Muscle of back (tissue), 13 donors: ENCODE measurements around the gene ABHD14A. TPM values are rescaled to one million over a fixed set of nuclear protein-coding genes. Genes with fewer than 3 reads are reported as not detected.
"Not testable (repeated sequence)": the region's sequence is repeated elsewhere in the genome, so short reads cannot be mapped to it uniquely, and the experiment has no call there.

Experiments
- DNase-seq, 3 donors: peaks; one replicate each; pipeline versions ENCODE4 v3.0.0 to v3.0.0-alpha.2; 2013
- long read RNA-seq, 9 donors: transcript quantifications; one replicate each; lab custom pipeline, GENCODE V29; 2026
- polyA plus RNA-seq, 10 donors: library from polyadenylated mRNA; unstranded; fragments of 120-200 nt; gene quantifications; one replicate each; pipeline ENCODE4 v1.2.1, GENCODE V29; 2013; ENCODE audit not compliant: insufficient read length in 10 of 10

ABHD14A gene
- polyA plus RNA-seq, result 10 to 100 TPM; 10.3 to 18.5 (median 12.1) TPM
- long read RNA-seq, donor 1, partial matches to known transcripts, result 0 of 3 reads
- long read RNA-seq, donor 1, other reads (novel, unspliced or antisense), result 0 of 3 reads
- long read RNA-seq, donor 2, transcript ABHD14A-201 (5 exons, 1,062 nt), result major isoform, 7 of 9 reads
- long read RNA-seq, donor 2, partial matches to known transcripts, result 0 of 9 reads
- long read RNA-seq, donor 2, other reads (novel, unspliced or antisense), result 0 of 9 reads
- long read RNA-seq, donor 3, result 0 reads
- long read RNA-seq, donor 4, partial matches to known transcripts, result 0 of 4 reads
- long read RNA-seq, donor 4, other reads (novel, unspliced or antisense), result 0 of 4 reads
- long read RNA-seq, donor 5, transcript ABHD14A-201 (5 exons, 1,062 nt), result major isoform, 13 of 13 reads
- long read RNA-seq, donor 5, partial matches to known transcripts, result 0 of 13 reads
- long read RNA-seq, donor 5, other reads (novel, unspliced or antisense), result 0 of 13 reads
- long read RNA-seq, donor 6, transcript ABHD14A-201 (5 exons, 1,062 nt), result major isoform, 11 of 11 reads
- long read RNA-seq, donor 6, partial matches to known transcripts, result 0 of 11 reads
- long read RNA-seq, donor 6, other reads (novel, unspliced or antisense), result 0 of 11 reads
- long read RNA-seq, donor 7, partial matches to known transcripts, result 0 of 3 reads
- long read RNA-seq, donor 7, other reads (novel, unspliced or antisense), result 0 of 3 reads
- long read RNA-seq, donor 8, transcript ABHD14A-201 (5 exons, 1,062 nt), result major isoform, 6 of 6 reads
- long read RNA-seq, donor 8, partial matches to known transcripts, result 0 of 6 reads
- long read RNA-seq, donor 8, other reads (novel, unspliced or antisense), result 0 of 6 reads
- long read RNA-seq, donor 9, result 0 reads

GRCh38 chr3:51974963-51975851, at the start of gene ABHD14A:
Gene ABHD14A (plus strand): TSS chr3:51975064. CDS start chr3:51975136, 72 bp downstream.
- DNase-seq, result peak in 2 of 3 donors; percentile 85 to 91

GRCh38 chr3:51927061-51927977, 47.5 kb upstream of the ABHD14A start:
- no peak for DNase-seq

GRCh38 chr3:51928438-51928837, 46.4 kb upstream of the ABHD14A start:
- no peak for DNase-seq

DNA sequence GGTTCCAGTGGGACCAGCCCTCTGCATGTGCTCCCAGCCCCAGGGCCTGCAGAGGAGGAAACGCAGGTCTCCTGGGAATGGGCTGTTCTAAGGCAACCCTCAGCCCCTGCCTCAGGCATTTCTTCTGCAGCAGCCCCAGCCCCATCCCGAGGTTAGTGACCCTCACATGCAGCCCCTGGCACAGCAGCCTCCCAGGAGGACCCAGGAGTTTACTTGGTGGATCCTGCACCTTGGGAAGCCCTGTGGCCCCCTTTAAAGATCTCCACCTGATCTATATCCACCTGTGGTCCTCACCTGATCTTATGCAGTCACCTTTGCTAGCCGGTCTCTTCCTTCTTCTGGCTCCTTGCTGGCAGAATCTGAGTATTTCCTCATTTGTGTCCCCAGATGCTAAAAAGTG, 45.9 kb upstream of the ABHD14A start:
- not testable (repeated sequence) for DNase-seq

DNA sequence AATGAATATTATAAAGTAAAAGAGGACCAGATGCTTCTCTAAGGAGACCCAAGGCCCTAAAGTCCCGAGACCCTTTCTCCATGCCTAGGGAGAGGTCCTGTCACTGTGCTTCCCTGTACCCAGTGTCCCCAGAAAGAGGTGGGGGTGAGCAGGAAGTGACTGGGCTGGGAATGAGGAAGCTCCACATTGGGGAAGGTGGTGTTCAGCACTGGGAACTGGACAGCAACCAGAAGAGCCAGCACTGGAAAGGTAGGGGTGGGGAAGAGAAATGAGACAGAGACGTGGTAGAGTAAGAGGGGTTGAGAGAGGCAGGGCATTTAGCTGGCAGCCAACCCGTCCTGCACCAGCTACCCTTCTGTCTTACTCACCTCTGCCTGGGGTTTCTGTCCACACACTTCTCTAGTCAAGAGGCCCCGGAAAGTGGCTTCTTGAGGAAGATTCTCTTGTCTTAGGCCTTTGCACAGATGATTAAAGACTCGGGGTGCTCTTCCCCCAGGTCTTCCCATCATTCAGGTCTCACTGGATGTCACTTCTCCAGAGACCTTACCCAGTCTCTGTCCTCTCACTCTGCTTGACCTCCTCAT, 45.4 kb upstream of the ABHD14A start:
- no peak for DNase-seq

DNA sequence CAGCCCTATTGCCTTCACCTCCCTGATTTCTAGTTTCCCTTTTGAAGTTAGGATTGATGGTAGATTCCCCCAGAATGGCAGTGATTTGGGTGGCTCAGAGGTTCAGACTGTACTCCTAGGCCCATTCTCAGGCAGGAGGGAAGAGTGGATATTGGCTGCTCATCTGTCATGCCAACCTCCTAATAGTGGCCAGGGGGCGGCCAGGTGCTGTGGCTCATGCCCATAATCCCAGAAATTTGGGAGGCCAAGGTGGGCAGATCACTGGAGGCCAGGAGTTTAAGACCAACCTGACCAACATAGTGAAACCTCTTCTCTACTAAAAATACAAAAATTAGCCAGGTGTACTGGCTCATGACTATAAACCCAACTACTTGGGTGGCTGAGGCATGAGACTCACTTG, 44.4 kb upstream of the ABHD14A start:
- no peak for DNase-seq

DNA sequence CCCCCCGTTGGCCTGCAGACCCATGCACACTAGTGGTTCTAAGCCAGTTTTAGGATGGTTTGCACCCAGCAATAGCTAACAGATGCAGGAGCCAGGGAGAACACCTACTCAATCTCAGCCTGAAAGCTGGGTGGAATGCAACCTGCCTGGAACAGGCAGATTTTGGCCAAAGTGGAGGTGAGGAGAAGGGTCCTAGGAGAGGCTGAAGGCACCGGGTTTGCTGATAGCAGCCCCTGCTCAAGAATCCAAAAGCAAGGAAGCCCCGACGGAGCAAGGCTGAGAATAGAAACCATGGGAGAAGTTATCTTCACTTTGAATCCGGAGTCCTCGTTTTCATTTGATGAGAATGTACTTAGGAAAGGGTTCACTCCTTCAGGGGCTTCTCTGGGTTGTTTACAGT, 43.1 kb upstream of the ABHD14A start:
- DNase-seq, result no peak

DNA sequence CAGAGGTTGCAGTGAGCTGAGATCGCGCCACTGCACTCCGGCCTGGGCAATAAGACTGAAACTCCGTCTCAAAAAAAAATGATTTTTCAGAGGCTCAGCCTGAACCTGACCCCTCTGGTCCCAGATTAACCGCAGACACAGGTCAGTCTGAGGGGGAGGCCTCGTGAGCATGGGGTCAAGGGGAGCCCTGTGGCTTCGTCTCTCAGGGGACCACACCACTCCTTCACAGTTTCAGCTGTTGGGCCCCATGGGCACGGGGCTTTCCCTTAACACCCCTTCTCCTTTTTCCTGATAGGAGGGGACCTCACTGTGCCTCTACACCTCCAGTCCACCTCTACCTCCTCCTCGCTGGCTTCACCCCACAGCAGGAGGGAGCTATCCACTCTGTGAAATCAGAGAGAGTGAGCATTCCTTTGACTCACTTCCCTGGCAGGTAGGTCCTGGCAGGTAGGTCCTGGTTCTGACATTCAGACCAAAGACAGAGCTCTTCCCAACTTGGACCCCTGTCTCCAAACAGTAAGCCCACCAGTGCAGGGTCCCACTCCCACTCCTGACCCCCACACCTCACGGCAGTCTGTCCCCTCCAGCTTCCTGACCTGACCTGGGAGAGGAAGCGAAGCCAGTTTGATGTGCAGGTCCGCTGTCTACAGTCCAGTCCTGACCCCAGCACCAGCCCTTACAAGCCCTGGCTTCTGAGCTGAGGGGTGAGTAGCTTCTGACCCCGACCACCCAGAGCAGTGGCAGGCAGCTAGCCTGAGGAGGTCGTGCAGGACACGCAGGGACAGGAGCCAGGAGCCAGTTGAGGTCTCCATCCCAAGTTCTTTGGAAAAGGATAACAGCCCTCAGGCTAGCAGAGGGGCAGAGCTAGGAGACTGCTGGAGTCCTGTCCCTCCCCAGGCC, 42.1 kb upstream of the ABHD14A start:
- DNase-seq, result no peak

DNA sequence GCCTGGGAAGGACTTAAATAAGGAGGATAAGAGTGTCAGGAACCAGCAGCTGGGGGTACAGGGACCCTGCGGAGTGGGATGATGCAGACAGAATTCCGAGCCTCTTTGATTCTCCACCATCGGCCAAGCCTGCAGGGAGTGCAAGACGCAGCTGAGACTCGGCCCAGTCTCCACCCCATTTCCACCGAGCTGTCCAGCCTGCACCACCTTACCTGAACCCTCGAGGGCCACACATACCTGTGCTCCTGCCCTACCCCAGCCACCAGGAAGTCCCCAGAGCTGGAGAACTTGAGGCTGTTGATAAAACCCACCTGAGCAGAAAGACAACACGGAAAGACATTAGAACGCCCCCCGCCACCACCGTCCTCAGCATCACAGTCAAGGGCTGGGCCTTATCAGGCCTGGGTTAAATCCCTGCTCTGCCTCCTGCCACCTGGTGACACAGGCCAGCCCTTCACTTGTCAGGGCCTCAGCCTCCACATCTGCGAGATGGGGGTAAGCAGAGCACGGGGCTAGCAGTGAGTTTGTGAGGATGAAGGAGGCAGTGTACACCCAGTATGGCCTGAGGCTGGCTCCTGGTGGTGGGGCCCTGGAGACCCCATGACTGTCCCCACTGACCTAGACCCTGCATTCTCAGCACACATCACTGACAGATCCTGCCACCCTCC, 41.3 kb upstream of the ABHD14A start:
- no peak for DNase-seq

GRCh38 chr3:51934139-51934850, 40.6 kb upstream of the ABHD14A start:
- DNase-seq, result no peak

GRCh38 chr3:51934991-51935885, 39.6 kb upstream of the ABHD14A start:
- DNase-seq, result no peak

DNA sequence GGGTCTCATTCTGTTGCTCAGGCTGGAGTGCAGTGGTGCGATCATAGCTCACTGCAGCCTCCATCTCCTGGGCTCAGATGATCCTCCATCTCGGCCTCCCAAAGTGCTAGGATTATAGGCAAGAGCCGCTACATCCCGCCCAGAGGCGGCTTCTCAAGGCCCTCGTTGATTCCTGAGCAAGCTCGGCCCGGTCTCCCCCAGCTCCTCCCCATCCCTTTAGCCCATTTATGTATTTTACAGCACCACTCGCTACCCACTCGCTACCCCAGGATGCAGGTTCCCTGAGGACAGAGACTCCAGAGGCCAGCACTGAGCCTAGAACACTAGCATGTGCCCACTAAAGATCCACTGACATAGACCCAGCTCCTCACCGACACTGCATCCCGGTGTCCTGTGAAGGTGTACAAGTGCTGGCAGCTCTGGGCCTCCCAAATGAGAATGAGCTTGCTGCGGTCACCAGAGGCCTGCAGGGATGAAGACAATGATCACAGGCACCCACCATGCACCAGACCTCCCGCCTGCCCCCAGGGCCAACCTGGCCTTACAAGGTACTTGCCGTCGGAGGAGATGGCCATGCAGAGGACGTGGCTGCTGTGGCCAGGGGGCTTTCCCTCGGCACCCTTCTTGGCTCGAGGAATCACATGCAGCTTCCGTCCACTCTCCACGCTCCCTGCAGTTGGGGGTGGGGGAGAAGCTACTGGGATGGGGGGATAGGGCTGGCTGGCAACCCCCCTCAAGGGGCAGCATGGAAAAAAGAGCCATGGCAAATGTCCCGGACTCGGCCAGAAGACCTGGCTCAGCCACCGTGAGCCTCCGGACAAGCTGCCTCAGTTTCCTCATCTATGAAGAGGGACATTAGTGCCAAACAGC, 38.7 kb upstream of the ABHD14A start:
- no peak for DNase-seq

DNA sequence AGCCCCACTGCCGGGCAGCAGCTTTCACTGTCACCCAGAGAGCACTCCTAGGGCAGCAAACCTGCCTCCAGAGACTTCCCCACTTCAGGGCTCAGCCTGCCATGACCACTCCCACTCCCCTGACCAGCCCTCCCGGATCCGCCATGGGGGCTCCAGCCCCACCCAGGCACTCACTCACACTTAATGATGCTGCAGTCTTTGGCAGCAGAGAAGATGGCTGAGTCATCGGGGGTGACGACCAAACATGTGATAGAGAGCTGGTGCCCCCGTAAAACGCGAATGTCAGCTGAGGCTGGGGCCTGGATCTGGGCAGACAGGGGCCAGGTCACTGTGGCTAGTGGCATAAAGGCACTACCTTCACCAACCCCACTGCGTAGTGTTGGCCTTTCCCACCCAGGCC, 37.9 kb upstream of the ABHD14A start:
- DNase-seq, result no peak

DNA sequence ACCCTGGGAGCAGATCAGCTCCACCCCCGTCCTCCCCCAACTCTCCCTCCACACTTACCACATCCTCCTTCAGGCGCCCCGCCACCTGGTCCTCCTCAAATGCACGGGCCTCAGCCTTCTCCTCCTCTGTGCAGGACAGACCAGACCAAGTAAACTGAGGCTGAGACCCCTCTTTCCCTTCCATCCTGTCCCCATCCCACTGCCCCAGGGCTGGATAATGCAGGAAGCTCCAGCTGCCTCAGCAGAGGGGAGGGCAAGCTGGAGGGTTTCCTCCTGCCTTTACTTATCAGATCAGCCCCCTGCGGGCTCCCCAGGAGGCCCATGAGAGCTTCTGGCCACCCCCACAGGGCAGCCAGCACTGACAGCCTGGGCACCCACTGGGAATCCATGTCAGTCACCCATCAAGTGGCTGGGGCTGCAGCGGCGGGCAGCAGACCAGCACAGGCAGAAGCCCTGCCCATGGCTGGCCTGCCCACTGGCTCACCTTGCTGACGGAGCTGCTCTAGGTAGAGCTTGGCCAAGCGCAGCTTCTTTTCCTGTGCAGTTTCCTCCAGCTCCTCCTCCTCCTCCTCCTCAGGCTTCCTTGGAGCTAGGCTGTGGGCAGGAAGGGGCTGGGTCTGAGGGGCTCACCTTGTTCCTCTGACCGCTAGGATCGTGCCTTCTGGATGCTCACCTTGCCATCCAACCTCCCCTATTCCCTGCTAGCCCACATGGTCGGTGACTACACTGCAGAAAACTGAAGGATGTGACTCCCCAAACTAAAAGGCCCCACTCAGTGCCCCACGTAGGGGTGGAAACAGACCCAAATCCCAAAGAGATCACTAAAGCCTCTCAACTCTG, 37.0 kb upstream of the ABHD14A start:
- no peak for DNase-seq
